Measurements from ENCODE around the gene RRP9. TPM values are rescaled to one million over a fixed set of nuclear protein-coding genes. Genes with fewer than 3 reads are reported as not detected.

Gene RRP9
- total RNA-seq, 1 donor from 2014 or later = 10.5 TPM

DNA sequence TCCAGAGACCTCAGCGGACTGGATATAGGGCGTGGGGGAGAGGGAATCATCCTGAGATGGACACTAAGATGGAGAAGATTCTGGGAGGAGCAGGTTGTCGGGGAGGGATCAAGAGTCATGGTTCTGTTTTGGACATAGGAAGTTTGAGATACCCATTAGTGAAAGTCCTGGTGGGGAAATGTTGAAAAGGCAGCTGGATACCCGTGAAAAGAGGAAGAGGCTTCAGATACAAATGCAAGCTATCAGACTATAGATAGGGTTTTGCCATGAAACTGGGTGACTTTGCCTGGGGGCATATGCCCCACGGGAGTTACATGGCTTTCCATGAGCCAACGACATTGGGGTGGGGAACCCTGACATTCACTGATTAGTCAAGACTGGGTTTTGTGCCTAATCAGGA is 12.4 kb upstream of the RRP9 start:
- Histone ChIP-seq H3K4me1 (peaks cover 13% of the 10 kb centered on the region), H3K79me2 (ENCODE audit: low read depth) (no peaks in the 10 kb centered on the region), H3K4me3 (no peak overlapping the region), H2AFZ (replicated peaks) (no peak overlapping the region), H3F3A (ENCODE audit: low read depth) (peaks cover 21% of the 10 kb centered on the region), H3K4me2 (no peak overlapping the region), H3K9ac (no peak overlapping the region), H3K36me3 (no peaks in the 10 kb centered on the region), H3K27ac (no peak overlapping the region), H3K9me3 (ENCODE audit: low read depth) (no peaks in the 10 kb centered on the region), H3K27me3 (peaks cover 77% of the 10 kb centered on the region), H4K20me1 (ENCODE audit: low read depth) (peaks cover 17% of the 10 kb centered on the region)
- TF ChIP-seq EZH2phosphoT487 (IDR thresholded peaks at IDR 0.05) (no peak), EZH2 (IDR thresholded peaks at IDR 0.05) (no peak)
- TF ChIP-seq, protein P1, sequence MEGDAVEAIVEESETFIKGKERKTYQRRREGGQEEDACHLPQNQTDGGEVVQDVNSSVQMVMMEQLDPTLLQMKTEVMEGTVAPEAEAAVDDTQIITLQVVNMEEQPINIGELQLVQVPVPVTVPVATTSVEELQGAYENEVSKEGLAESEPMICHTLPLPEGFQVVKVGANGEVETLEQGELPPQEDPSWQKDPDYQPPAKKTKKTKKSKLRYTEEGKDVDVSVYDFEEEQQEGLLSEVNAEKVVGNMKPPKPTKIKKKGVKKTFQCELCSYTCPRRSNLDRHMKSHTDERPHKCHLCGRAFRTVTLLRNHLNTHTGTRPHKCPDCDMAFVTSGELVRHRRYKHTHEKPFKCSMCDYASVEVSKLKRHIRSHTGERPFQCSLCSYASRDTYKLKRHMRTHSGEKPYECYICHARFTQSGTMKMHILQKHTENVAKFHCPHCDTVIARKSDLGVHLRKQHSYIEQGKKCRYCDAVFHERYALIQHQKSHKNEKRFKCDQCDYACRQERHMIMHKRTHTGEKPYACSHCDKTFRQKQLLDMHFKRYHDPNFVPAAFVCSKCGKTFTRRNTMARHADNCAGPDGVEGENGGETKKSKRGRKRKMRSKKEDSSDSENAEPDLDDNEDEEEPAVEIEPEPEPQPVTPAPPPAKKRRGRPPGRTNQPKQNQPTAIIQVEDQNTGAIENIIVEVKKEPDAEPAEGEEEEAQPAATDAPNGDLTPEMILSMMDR (IDR thresholded peaks at IDR 0.05) = no peak
- Mint-ChIP-seq H3K27ac (no peak overlapping the region), H3K4me3 (no peak overlapping the region), H3K27me3 (ENCODE audit: insufficient read depth, low read depth) (peaks cover 4% of the 10 kb centered on the region), H3K9me3 (no peaks in the 10 kb centered on the region), H3K36me3 (peaks cover 3% of the 10 kb centered on the region), H3K4me1 (peaks cover 10% of the 10 kb centered on the region)
- no peak for DNase-seq (ENCODE audit: low spot score)

DNA sequence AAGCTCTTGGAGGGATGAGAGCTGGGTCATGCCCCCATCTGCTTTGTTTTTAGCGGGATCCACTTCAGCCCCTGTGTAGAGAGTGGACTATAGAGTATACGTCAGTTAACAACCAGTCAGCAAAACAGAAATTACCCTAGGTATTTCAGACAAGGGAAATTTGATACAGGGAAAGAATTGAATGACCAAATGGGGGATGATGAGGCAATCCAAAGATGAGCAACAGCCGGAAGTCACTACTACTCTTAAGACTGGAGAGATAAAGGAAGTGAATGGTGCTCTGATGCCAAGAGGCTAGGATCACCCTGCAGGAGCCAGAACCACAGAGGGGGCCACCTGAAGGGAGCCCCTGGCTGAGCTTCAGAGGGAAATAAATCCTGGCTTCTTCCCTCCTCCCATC is 11.7 kb upstream of the RRP9 start:
- H4K20me1 ChIP-seq (ENCODE audit: low read depth) = peaks cover 17% of the 10 kb centered on the region
- TF ChIP-seq EZH2phosphoT487 (IDR thresholded peaks at IDR 0.05) (no peak), EZH2 (IDR thresholded peaks at IDR 0.05) (no peak)
- TF ChIP-seq, protein P1 (IDR thresholded peaks at IDR 0.05) = no peak
- no peak overlapping the region for H3K4me2 ChIP-seq
- Mint-ChIP-seq H3K4me1 (peaks cover 10% of the 10 kb centered on the region), H3K9me3 (no peaks in the 10 kb centered on the region), H3K27ac (no peak overlapping the region), H3K4me3 (no peak overlapping the region), H3K27me3 (ENCODE audit: insufficient read depth, low read depth) (peaks cover 4% of the 10 kb centered on the region), H3K36me3 (peaks cover 3% of the 10 kb centered on the region)
- H3K27me3 ChIP-seq = peaks cover 84% of the 10 kb centered on the region
- no peak overlapping the region for H3K27ac ChIP-seq
- no peak for DNase-seq (ENCODE audit: low spot score)
- no peak overlapping the region for H3K4me3 ChIP-seq
- no peaks in the 10 kb centered on the region for H3K9me3 ChIP-seq (ENCODE audit: low read depth)
- peaks cover 13% of the 10 kb centered on the region for H3K4me1 ChIP-seq
- no peak overlapping the region for H3K9ac ChIP-seq
- H3K36me3 ChIP-seq = no peaks in the 10 kb centered on the region
- H3K79me2 ChIP-seq (ENCODE audit: low read depth) = no peaks in the 10 kb centered on the region
- peaks cover 21% of the 10 kb centered on the region for H3F3A ChIP-seq (ENCODE audit: low read depth)
- no peak overlapping the region for H2AFZ ChIP-seq (replicated peaks)

DNA sequence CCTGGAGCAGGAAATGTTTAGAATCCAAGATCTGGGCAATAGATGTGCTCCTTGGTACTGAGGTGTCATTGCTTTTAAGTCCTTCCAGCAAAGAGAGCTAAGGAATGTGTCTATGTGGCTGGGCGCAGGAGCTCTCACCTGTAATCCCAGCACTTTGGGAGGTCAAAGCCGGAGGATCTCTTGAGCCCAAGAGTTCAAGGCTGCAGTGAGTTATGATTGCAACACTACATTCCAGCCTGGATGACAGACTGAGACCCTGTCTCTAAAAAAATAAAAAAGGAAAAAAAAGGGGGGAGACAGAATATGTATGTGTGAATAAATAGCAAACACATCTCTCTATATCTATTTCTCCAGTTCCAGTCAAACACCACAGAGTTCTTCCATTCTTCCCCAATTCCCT is 9.2 kb upstream of the RRP9 start:
- Histone ChIP-seq H3F3A (ENCODE audit: low read depth) (peaks cover 6% of the 10 kb centered on the region), H3K4me2 (no peak overlapping the region), H3K36me3 (no peaks in the 10 kb centered on the region), H3K9ac (no peak overlapping the region), H2AFZ (replicated peaks) (no peak overlapping the region), H3K4me3 (no peak overlapping the region), H3K27me3 (peaks cover 77% of the 10 kb centered on the region), H3K4me1 (peaks cover 4% of the 10 kb centered on the region), H4K20me1 (ENCODE audit: low read depth) (peaks cover 8% of the 10 kb centered on the region), H3K79me2 (ENCODE audit: low read depth) (no peaks in the 10 kb centered on the region), H3K27ac (no peak overlapping the region), H3K9me3 (ENCODE audit: low read depth) (no peaks in the 10 kb centered on the region)
- Mint-ChIP-seq H3K9me3 (no peaks in the 10 kb centered on the region), H3K4me1 (peaks cover 10% of the 10 kb centered on the region), H3K36me3 (no peaks in the 10 kb centered on the region), H3K27me3 (ENCODE audit: insufficient read depth, low read depth) (peaks cover 6% of the 10 kb centered on the region), H3K27ac (no peak overlapping the region), H3K4me3 (no peak overlapping the region)
- no peak for DNase-seq (ENCODE audit: low spot score)
- TF ChIP-seq EZH2phosphoT487 (IDR thresholded peaks at IDR 0.05) (no peak), EZH2 (IDR thresholded peaks at IDR 0.05) (no peak)
- TF ChIP-seq, protein P1 (IDR thresholded peaks at IDR 0.05) = no peak

Measured in neural progenitor cell (in vitro differentiated cells).